GM19035 (cell line): Measurements from ENCODE around the gene PGM5.
A peak's percentile ranks its signal among the peaks of the same experiment; 100 is the strongest.
"Not testable (repeated sequence)": the region's sequence is repeated elsewhere in the genome, so short reads cannot be mapped to it uniquely, and the experiment has no call there.

ENCODE experiments used
- ATAC-seq: cut with Tn5 transposase; IDR thresholded peaks from one replicate; pipeline ENCODE4 v1.9.1; 2021; ENCODE audit not compliant: unreplicated experiment

PGM5 gene

DNA sequence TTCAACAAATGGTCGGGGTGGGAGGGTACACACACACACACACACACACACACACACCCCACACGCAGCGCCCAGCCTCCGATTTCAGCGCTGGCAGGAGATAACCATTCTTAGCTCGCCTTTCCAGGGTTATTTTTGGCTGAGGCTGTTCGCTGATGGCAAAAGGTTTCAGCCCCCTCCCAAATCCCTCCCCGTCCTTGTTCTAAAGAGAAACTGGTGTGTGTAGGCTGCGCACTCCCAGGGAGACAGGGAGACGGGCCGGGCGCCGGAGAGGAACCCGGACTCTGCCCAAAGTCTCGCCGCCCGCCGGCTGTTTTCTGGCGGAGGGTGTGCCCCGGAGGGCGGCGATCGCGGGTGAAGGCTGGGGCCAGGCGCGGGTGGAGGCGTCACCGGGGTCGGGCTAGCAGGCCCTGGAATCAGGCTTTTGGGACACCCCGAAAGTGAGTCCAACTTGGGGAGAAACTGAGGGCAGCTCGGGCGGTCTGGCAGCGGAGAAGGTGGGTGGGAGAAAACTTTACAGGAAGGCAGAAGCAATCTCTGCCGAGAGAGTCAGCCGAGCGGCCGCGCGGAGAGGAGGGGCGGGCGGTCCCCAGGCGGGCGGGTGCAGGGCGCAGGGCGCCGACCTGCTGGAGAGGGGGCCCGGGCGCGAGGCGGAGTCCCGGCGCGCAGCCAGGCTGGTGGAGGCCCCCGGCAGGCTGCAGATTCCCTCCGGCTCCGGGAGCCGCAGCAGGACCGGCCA is at the start of gene PGM5:
Gene PGM5, plus strand, starts transcription at position 232 of the 739 bp plus-strand sequence. CDS start 517 bp downstream, outside the sequence.
- ATAC-seq: peak; percentile 52

DNA sequence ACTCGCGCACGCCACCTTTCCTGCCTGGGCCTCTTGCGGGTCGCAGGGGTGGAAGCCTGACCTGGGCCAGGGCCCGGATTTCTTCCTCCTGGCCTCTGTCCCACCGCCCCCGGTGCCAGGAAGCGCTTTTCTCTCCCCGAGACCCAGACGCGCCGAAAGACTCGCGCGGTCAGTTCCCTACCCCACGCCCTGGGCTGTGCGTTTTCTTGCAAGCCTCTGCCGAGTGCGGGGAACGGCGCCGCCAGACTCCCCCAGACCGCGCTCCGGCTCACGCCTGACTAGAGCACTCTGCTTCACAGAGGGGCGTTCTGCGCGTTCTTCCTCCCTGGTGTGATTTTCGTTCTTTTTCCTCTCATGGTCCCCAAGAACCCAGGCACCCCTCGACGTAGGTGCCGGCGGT is 49.3 kb upstream of the PGM5 start:
- not testable (repeated sequence) for ATAC-seq

DNA sequence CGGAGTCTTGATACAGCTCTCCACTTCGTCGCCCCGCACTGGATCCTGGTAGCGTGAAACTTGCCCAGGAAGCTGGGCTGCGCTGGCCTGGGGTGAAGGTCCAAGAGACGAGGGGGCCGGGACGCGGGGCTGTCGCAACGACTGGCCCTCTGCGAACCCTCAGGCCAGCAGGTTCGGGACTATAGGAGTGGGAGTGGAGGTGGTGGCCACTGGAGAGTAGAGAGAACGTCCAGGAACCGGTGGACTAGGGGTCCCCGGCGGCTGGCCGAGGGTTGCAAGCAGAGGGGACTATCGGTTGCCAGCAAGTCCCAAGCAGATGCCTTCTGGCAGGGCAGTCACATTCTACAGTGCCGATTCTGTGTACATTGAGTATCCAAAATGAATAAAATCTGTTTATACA is 48.8 kb upstream of the PGM5 start:
- ATAC-seq: not testable (repeated sequence)

DNA sequence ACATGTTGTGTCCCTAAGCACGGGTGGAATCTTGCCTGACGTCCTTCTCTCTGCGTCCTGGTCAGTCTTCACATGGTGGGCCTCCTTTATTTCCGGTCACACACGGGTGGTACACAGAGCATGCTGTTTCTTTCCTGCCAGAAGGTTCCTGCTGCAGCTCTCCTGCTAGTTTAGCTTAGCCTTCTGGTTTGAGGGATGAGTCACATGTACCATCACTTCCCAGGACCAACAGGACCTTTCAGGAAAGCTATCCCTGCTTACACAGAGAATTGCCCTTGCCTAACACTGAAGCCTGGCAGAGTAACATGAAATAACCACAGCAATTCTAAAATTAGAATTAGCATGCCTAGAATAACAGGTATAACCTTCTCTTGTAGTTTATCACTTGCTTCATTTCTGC is 45.2 kb upstream of the PGM5 start:
- not testable (repeated sequence) for ATAC-seq

DNA sequence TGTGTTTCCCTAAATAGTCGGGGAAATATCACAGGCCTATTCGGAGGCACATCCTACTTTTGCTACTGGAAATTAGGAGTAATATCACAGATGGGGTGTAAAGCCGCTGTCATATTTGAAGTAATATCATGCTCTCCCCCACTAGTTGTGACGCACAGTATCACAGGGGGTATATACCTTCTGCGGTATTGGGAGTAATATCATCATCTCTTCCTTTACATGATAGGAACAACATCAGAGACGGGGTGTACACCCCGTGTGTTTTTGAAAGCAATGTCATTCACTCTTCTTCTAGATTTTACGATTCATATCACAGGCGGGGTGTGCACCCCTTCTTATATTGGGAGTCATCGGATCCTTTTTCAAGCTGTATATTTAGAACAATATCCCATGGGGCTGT is 38.2 kb upstream of the PGM5 start:
- not testable (repeated sequence) for ATAC-seq

DNA sequence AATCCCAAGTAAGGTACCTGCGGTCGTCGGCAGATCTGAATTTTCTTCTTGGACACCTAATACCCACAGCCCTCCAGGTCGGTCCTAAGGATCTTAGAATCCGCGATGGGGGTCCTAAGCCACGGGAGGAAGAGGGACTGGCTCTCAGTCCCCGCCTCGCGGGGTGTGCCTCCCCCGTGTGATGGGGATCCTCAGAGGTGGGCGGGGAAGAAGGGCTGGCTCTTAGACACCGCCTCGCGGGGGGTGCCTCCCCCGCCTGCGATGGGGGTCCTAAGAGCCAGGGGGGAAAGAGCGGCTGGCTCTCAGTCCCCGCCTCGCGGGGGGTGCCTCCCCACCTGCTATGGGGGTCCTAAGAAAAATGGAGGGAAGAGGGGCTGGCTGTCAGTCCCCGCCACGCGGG is 32.7 kb upstream of the PGM5 start:
- not testable (repeated sequence) for ATAC-seq

DNA sequence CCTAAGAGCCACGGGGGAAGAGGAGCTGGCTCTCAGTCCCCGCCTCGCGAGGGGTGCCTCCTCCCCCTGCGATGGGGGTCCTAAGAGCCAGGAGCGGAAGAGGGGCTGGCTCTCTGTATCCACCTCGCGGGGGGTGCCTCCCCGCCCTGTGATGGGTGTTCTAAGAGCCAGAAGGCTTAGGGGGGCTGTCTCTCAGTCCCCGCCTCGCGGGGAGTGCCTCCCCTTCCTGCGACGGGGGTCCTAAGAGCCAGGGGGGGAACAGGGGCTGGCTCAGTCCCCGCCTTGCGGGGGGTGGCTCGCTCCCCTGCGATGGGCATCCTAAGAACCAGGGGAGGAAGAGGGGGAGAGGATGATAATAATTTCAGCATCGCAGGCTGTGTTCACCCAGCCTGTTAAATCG is 31.9 kb upstream of the PGM5 start:
- ATAC-seq: not testable (repeated sequence)

DNA sequence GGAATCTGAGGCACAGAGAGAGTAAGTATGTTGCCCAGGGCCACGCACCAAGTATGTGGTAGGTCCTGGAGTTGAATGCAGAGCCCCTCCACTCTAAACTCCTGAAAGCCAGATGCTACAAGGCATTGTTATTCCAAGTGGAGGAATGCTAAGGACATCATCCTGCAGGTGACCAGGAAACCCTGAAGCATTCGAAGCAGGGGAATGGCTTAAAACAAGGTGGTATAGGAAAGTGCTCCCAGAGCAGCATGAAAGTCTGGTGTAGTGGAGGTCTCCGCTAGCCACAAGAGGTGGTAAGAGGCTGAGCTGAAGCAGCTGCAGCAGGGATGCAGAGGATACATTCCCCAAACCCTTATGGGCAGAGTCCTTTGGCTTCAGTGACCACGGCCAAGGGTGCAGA is 27.3 kb upstream of the PGM5 start:
- ATAC-seq: not testable (repeated sequence)

DNA sequence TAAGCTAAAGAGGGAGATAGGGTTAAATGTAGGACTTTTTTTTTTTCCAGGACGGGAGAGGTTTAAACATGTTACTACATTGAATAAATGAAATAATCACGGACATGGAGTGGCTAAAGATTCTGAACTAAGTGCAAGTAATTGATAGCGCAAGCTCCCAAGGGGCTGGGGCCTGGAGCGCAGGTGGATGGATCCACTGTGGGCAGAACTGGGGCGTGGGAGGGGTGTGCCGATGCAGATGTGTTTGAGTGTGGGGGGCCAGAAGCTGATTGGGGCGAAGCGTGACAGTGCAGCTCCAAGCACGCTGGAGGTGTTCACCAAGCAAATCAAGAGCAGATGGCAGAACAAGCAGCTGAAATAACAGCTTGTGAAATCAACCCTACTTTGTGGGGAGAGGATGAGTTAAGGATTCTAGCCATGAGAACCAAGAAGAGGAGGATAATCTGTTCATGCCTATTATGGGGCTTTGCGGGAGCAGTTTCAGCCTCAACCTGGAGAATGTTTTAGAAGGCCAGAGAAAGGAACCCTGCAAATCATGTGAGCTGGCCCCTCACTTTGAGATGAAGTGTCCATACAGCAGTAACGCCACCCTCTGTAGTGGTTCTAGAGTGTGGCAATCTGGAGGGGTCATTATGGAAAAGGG is 25.8 kb upstream of the PGM5 start:
- not testable (repeated sequence) for ATAC-seq

DNA sequence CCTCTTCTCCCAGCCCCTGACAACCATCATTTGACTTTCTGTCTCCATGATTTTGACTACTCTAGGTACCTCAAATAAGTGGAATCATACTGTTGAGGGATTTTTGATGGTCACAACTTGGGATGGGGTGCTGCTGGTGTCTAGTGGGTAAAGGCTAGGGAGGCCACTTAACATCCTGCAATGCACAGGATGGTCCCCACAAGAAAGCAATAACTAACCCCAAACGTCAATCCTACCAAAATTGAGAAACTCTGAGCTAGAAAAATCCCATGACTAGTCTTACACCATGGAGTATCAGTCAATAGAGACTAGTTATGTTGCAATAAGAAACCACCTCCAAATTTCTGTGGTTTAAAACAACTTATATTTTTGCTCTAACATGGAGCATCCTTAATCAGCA is 24.3 kb upstream of the PGM5 start:
- not testable (repeated sequence) for ATAC-seq

DNA sequence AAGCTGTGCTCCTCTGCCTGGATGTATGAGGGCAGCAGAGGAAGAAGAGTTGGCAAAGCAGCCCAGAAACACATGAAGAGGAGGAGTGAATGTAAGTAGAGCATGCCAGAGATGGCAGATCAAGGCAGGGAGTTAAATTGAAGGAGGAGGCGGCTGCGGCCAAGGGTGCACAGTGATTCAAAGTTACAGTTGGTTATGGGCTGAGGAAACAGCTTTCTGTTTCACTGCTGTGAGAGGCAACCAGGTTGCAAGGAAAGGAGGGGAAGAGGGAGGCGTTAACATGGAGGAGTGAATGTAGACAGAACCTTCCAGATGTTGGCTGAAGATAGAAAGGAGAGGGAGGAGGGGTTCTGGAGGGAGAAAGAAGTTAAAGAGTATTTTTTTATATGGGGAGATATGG is 20.5 kb upstream of the PGM5 start:
- ATAC-seq: not testable (repeated sequence)

DNA sequence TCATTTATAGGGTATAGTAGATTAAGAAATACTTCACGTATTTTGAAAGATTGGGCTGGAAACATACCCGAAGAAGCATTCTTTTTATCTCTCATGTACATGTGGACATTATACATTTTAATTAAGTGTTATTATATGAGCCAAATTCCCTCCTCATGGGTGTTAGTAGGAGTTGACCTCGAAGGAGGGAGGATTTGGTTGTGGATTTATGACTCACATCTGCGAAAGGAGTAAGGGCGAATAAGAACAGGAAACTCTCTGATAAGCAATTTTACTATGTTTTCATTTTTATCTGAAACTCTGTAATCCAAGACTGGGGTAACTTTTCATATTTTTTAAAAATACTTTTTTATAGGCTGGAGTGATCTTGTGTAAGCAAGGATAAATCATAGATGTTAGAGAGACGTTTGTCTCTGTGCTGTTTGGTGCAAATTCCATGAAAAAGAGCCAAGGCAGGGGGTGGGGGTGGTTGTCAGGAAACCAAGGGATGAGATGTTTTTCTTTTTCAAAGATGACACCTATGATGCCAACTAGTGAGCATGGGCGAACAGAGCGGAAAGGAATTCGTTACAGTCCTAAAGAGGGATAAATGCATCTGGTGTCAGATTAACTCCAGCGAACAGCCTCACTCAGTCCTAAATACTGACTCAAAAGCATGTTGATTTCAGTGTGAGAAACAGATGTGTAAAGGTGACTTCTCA is 19.6 kb upstream of the PGM5 start:
- not testable (repeated sequence) for ATAC-seq

DNA sequence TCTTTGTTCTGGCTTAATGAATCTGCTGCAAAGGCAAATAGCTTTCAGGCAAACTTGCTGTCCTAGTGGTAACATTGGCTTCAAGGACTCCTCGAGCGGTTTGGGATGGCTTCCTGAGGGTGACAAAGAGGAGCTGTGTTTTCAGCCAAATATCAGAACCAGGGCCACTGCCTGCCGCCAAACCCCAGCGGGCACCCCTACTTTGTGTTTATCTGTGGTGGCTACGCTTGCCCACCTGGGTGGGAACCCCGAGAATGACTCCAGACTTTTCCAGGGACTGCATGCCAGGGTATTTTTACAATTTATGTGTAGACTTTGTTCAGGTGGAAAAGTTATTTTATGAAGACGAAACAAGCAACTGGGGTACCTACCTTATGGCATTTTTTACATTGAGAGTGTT is 18.4 kb upstream of the PGM5 start:
- not testable (repeated sequence) for ATAC-seq

DNA sequence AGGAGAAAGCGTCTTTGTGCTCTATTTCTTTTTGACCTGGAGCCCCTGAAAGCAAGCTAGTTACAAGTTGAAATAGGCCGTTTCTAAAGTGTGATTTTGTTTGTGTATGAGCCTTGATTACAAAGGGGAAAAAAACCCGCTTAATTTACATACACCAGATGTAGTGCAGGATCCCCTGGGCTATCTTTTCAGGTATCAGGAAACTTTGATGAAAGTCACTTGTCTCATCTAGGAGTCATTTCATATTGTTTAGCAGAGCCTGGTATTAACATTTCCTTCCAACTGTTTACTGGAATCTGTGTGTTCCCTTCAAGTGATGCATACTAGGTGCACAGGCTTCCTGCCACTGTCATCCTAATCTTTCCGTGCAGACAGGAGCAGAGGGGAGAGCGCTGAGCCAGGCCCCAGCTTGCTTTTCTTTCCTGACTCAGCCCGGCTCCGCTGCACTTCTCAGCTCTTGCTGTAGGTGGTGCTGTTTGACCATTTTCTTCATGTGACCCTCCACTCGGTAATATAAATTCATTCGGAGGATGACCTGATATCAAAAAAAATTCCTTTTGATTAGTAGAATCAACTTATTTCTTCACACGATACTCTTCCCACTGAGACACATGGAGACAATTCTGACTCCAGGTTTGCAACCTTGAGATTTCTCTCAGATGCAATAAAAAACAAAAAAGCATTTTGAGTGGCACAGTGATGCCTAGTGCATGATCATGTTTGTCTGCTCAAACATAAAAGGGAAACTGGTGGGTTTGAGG is 14.0 kb upstream of the PGM5 start:
- ATAC-seq: not testable (repeated sequence)

DNA sequence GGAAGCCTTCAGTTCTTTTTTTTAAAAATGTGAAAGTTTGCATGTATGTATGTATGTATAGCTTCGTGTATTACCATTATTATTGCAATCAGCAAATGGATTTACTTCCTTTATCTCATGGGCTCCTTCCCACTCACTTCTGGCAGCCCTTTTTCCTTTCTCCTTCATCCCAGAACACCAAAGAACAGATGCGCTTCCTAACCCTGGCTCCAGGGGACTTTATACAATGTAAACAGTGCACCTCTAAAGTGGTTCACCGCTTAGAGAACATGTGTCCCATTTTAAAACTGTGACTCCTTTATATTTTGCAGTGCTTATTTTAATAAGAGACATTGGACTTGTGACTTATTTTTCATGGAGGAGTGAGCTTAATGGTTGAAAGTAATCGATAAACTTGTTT is 13.2 kb upstream of the PGM5 start:
- not testable (repeated sequence) for ATAC-seq

DNA sequence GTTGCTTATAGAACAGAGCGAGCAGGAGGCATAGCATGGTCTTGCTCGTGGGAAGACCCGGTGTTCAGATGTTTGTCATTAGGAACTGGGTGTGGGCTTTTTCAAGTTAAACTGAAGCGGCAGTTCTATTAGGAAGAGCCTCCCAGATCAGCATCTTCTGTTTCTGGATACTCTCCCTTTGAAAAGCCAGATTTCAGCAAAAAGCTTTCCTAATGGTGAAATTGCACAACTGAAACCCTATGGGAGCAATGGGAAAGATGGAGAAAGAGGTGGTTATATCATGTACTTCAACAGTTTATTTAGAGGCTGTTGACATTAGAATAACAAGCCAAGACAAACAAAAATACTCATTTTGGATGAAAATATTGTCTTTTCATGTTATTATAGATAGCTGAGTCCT is 12.4 kb upstream of the PGM5 start:
- ATAC-seq: not testable (repeated sequence)

DNA sequence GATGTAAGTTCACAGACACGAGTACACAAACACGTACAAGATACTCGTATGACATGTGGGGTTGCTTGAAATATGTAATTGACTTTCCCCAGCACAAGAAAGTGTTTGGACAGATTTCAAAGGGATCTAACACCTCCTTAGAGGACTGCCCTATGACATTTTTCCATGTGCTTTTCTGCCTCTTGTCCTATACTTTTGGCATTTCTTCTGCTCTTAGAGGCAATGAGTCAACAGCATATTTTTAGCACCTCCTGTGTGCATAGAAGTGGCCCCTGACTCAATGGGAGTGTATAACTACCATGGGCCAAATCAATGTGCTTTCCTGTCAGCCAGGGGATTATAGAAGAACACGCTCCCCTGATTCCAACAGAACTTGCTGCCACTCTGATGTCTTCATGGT is 4.7 kb upstream of the PGM5 start:
- not testable (repeated sequence) for ATAC-seq

DNA sequence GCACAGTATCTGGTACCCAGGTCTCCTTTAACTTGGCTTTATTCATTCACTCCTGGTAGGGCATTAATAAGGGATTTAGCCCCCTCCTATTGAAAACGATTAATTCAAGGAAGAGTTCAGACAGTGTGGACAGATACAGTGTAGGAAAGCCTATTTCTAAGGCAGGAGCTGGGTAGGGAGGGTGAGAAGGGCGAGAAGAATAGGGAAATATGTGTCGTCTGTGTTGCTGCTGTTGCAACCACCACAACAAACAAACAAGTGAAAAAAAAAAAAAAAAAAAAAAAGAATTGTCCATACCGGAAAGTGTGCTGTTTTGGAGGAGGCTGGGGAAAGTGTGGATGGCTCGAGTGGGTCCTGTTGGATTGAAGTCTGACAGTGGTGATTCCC is 425 bp upstream of the PGM5 start:
- ATAC-seq: not testable (repeated sequence)

DNA sequence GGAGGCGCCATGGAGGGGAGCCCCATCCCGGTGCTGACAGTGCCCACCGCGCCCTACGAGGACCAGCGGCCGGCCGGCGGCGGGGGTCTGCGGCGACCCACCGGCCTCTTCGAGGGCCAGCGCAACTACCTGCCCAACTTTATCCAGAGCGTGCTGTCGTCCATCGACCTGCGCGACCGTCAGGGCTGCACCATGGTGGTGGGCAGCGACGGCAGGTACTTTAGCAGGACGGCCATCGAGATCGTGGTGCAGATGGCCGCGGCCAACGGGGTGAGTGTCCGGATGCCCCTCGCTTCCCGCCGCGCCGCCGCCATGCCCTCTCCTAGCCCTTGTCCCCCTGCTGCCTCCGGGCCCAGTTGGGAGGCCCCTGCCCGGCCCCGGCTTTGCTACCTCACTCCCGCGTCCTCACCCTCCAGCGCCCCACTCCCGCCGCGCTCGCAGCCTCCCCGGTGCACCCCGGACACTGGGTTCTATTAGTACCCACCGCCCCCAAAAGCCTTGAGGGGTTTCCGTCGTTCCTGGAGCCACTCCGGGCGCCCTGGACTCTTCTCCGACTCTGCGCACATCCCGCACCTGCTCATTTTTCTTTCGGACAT is 806 bp downstream of the PGM5 start:
- not testable (repeated sequence) for ATAC-seq

DNA sequence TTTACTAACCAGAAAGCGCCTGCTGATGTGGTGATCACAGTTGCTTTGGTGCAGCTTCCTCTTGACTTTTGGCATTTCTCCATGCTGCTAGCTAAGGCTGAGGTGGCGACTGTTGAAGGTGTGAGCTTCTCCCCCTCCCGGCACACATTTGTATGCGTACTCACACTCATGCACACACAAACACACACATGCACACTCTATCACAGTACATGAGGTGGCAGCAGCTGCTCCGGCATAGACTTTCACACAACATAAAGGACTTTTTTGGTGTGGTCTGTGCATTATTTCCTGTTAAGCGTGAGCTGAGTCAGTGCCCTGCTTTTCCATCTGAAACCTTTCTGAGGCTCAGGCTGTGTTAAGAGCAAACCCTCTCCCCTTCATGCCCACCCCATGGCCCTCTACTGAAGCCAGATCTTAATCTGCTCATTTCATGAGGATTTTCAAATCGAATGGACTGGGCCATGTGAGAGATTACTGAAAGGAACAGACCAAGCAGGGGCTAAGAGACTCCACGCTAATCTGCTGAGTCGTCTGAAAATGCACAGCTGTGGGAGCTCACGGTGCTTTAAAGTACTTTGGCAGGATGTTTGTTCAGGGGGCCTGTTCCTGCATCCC is 10.6 kb downstream of the PGM5 start:
- not testable (repeated sequence) for ATAC-seq
